Left kidney (tissue), 2 donors: ENCODE measurements around the gene MAD1L1. TPM values are rescaled to one million over a fixed set of nuclear protein-coding genes. Genes with fewer than 3 reads are reported as not detected.
"Not testable (repeated sequence)": the region's sequence is repeated elsewhere in the genome, so short reads cannot be mapped to it uniquely, and the experiment has no call there.

Source experiments
- DNase-seq: peaks from one replicate; pipeline ENCODE4 v3.0.0-alpha.2; 2013
- polyA plus RNA-seq: library from polyadenylated mRNA; unstranded; fragments of 120-200 nt; gene quantifications from one replicate; pipeline ENCODE4 v1.2.1, GENCODE V29; 2013; ENCODE audit not compliant: insufficient read length

MAD1L1 gene
- polyA plus RNA-seq, 1 donor, result 21.8 TPM

DNA sequence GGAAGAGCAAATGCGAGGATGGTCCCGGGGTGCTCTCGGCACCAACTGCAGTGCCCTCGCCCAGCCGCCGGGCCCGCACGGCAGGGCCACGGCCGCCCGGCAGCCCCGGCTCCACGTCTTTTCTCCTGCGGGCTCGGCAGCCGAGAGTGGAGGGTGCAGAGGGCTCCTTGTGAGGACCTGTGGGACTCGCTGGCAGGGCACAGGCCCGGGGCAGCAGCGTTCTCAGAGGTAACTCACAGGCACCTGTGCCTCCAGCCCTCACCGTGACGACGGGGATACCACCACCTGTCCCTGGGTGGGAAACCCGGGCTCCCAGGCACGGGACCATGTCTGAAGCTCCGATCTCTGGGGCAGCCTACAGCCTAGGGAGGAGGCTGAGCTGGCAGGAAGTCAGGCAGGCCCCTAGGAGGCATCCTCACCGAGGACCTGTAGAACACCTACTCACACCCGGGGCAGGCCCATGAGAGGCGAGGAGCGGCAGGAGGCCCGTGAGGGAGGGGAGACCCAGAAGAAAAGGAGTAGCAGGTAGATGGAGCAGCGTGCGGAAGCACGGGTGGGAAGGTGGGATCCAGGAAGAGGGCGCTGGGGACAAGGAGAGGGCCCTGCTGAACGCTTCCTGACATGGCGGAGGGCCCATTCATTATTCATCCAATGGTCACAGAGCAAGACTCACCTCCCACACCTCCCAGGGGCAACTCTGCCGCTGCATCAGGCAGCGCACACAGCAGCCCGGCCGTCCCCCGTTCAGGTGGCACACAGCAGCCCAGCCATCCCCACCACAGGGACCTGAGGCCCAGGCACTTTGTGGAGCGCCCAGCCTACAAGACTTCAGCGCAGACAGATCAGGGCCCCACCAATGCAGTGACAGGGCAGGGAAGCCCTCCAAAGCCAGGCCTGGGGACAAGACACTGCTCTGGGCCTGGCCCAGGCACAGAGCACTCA is 244.9 kb downstream of the MAD1L1 start:
- no peak for DNase-seq

DNA sequence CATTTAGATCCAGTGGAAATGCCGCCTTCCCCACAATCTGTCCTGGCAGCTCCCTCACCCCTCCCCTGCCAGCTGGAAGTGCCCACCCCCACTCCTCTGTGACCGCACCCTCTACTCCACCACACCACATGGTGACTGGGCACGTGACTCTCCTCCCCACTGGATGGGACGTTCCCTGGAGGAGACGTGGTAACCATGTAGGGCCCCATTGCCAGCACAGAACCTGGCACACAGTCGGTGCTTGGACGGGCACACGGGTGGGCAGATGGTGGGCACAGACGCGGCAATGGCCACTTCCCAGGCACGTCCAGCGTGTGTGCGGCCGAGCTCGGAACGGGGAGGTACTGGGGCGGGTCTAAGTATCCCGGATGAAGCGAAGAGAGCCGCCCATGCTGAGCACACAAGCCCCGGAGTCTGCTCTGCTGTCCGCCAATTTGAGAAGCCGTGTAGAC is 245.6 kb downstream of the MAD1L1 start:
- no peak for DNase-seq

DNA sequence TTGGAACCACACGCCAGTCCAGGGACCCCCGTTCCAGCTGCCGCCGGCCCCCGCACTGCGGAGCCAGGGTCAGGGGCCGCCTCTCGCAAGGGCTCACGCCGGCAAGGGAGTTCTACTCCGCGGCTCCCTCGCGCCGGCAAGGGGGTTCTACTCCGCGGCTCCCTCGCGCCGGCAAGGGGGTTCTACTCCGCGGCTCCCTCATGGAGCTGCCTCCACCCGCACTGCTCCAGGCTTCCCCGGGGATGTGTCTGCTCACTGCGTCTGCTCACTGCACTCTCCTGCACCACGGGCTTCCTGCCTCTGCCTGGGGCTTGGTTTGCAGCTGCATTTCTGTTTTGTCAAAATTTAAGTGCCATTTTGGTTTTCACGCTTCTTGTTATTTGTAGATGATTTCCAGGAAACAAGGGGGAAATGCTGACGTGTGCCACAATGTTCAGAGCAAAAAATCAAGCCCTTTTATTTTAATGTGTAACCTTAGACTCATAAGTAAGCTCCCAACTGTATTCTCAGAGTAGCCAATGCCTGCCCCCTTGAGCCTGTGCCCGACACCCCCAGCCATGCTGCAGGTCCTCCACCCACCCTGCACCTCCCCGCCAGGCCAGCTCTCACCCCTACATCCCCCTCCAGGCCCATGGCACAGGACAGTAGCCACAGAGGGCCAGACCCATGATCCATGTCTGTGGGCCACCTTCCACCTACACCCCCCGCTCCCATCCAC is 246.2 kb downstream of the MAD1L1 start:
- DNase-seq, result no peak

DNA sequence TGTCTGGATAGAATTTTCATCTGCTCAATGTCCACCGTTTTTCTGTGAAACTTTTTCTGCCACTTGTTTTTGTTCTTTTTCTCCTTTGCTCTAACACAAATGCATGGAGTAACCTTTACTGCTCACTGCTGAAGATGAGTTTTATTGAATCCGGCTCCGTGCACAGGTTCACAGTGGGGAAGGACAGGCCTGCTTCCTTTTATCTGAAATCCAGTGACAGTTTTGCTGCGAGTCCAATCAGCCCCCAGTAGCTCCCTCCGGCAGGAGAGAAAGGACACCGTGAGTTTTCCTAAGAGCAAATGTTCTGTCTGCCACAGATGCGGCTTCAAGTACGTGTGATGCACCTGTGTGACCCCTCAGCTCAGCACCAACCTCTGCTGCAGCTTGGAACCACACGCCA is 246.8 kb downstream of the MAD1L1 start:
- DNase-seq, result no peak

DNA sequence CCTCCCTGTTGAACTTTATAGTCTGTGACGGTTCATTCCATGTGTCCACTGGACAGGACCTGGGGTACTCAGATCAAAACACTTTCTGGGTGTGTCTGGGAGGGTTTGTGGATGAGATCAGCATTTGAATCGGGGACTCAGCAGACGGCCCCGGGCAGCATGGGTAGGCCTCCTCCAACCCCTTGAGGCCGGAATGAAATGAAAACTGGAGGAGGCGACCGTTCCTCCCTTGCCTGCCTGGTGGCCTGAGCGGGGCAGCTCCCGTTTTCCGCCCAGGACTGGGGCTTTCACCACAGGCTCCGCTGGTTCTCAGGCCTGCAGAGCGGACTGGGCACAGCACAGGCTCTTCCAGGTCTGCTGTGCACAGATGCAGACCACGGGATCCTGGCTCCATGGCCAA is 247.7 kb downstream of the MAD1L1 start:
- DNase-seq, result no peak

DNA sequence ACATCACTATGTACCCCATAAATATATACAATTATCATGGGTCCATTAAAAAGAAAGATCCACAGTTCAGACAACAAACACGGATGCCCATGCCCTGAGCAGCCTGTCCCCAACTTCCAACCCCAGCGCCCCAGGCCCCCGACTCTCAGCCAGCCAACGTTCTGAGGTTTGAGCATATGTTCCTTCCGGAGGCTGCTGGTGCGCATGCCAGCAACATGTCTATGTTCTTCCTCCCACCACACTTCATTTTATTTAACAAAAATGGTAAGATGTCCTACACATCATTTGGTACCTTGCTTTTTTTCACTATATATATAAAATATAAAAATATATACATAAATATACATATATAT is 250.9 kb downstream of the MAD1L1 start:
- no peak for DNase-seq

DNA sequence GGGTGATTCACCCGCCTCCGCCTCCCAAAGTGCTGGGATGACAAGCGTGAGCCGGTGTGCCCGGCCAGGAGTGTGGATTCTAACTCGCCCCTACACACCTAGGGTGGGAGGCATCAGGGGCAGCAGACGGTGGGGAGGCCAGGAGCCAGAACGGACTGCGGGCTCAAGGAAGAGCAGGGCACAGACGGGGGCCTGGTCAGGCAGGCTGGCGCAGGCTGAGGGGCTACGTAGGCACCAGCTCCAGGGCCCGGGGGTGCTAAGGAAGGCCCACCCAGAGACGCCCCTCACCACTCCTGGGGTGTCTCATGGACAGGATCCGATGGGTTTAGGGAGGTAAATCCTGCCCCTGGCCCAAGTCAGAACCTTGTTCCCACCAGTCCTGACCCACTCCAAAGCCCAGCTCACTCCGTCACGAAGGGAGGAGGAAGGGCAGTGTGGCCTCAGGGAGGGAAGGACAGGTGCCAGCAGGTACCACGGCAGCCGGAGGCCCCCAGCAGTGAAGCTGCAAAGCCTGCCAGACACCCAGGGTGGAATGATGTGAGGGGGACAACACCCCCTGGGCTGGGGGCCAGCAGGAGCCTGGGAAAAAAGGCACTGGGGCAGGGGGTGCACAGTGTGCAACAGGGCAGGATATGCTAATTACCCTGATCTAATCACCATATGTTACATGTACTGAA is 251.4 kb downstream of the MAD1L1 start:
- DNase-seq, result no peak

DNA sequence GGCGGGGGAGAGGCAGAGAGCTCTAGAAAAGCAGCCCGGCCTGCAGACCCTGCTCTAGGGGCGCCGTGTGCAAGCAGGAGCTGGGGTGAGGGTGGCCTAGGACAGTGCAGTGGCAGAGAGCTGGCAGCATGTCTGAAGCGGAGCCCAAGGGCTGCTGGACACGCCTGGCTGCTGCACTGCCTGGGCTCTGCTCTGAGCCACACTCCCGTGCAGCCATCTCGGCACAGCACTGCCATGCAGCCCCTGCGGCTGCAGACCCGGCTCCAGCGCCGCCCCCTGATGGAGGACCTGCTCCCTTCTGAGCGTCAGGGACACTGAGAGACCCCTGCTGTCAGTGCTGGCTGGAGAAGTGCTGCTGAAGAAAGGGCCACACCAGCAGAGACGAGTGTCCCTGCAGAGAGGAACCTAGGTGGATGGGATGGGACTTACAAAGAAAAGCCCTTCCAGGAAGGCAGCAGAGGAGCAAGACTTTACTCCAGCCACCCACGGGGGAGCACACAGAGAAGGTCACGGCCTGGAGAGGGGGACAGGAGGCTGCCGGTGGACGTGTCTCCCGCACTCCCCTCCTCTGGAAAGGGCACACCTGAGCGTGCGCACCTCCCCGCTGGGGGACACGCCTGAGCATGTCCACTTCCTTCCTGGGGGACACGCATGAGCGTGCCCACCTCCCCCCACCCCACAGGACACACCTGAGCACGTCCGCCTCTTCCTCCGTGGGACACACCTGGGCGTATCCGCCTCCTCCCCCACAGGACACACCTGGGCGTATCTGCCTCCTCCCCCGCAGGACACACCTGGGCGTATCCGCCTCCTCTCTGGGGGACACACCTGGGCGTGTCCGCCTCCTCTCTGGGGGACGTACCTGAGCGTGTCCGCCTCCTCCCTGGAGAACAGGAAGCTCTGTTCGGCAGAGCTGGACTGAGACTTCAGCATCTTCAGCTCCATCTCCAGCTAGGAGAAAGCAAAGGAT is 252.9 kb downstream of the MAD1L1 start:
- no peak for DNase-seq

DNA sequence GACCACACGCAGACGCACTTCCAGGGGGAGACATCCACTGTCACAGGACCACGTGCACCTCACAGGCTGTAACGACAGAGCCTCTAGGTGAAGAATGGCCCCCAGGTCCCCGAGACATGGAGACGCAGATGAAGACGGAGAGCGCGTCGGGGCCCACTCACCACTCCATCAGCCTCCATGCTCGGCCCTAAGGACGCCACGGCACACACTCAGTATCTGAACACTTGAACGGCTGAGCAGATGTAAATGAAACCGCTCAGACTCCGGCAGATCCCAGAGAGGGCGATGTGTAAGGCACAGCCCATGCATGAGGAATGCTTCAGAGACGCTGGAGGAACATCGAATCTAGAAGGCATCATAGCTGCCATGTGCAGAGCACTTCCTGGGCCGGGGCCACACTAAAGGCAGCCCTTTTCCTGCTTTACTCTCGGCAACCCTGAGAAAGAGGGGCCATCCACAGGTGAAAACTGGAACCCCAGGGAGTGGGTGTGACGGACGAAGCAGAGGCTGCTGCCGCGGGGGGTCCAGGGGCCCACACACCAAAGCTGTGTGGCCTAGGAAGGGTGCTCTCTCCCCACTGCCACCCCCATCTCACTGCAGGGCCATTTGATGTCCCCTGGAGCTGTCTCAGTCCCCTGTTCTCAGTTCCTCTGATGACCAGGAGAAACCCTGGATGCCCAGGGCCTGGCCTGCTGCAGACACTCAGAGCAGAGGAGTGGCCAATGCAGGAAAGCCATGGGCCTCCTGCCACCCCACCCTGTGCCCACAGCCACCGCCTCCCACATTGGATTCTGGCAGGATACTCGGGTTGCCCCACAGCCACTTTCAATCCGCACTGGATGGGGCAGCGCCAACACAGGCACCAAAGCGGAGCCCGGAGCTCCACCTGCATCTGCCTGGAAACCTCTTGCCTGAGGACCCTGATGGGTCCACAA is 253.8 kb downstream of the MAD1L1 start:
- no peak for DNase-seq

DNA sequence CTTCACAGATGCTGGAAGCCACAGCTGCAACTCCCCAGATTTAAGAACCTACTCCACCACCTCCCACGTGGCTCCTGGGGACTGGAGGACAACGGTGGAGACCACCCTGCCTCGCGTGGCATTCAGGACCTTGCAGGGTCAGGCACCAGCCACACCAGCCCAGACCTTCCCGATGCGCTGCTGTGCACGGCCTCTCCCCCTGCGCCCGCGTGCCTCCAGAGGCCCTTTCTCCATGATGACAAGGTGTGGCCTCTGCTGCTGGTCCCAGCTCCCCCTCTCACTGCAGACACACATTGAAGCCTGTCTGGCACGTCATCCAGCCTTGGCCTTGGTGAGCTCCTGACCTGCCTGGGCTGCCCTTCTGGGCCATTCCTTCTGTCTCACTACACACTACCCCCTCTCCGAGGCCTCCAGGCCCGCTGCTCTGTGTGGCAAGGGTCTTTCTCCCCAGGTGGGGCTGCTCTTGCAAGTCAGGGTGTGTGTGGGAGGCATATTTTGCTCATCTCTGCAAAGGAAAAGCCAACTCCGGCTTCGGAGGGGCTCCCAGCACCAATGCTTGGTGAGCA is 254.8 kb downstream of the MAD1L1 start:
- DNase-seq, result no peak

DNA sequence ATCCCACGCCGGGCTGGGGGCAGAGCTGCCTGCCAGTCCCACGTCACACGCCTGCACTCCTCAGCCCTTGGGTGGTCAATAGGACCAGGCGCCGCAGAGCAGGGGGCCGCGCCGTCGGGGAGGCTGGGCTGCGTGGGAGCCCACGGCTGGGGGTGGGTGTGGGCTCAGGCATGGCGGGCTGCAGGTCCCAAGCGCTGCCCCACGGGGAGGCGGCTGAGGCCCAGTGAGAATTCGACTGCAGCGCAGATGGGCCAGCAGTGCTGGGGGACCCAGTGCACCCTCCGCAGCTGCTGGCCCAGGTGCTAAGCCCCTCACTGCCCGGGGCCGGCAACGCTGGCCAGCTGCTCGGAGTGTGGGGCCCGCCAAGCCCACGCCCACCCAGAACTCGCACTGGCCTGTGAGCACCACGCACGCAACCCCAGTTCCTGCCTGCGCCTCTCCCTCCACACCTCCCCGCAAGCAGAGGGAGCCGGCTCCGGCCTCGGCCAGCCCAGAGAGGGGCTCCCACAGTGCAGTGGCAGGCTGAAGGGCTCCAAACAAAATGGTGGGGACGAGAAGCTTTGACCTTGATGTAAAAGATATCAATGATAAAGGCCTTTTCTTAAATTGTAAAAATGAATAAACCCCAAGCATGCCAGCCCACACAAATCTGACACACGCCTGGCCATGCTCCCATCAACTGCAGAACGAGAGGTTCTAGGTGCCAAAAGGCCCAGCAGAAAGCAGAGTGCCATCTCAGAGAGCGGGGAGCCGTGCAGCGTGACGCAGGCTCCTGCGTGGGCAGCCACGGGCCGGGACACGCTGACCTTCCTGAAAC is 255.5 kb downstream of the MAD1L1 start:
- no peak for DNase-seq

DNA sequence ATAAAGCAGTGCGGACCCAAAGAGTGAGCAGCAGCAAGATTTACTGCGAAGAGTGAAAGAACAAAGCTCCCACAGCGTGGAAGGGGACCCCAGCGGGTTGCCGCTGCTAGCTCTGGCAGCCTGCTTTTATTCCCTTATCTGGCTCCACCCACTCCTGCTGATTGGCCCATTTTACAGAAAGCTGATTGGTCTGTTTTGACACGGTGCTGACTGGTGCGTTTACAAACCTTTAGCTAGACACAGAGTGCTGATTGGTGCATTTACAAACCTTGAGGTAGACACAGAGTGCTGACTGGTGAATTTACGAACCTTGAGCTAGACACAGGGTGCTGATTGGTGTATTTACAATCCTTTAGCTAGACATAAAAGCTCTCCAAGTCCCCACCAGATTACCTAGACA is 256.2 kb downstream of the MAD1L1 start:
- DNase-seq, result not testable (repeated sequence)

DNA sequence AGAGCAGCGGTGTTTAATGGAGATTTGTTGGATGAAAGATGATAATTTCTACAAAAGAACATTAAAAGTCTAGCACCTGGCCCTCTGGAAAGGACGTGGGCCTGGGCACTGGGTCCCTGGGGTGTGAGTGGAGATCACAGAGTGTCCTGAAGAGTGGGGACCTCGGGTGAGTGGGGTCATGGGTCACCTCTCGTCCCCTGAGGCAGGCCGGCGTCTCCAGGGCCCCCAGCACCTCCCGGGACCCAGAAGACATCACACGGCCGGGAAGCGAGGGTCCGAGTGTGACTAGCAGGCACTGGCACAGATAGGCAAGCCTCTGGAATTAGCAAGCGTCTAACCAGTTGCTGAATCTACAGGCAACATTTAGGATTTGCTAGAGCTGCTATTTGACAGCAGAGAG is 257.2 kb downstream of the MAD1L1 start:
- DNase-seq, result no peak

DNA sequence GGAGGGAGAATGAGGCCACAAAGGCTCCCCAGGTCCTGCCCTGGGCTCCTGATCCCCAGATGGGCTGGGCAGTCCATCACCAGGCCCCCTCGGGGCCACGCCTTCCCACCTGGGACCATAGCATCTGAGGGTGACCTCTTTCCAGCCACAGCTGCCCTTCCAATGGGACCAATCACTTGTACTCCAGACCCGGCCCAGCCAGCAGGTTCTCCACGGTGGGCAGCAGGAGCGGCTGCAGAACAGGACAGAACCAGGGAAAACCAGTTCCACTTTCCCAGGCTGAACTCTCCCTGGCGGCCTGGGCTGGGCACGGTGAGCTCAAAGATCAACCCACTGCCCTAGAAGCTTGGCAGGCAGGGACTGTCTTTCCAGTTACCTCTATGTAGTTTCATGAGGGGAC is 257.6 kb downstream of the MAD1L1 start:
- no peak for DNase-seq

DNA sequence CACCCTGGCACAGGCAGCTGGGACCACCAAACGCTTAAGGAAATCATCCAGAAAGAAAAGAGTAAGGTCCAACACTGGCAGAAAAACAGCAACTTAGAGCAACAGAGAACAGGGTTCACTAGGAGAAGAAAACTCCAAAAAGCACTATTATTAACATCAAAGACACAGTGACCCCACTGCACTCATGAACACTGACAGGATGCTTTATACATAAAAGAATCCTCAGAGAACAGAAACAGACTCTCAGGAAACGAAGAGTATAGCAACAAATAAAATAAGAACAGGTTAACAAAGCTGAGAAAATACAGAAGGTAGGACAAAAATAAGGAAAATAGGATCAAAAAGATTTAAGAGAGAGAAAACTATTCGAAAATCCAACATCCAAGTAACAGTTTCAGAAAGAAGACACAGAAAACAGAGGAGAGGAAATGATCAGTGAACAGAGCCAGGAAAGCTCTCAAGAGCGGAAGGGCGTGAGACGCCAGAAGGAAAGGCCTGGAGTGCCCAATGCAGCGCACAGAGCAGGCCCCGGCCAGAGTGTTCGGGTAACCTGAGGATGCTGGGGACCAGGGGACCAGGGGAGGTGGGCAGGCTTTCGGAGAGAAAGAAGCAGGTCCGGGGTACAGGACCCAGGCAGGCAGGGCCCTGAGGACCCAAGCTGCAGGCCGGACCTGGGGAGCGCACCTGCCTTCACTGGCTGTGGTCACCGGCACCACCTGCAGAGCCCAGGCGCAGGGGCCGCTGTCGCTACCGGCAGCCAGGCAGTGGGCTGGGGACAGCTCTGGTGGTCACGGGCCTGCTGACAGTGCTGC is 258.2 kb downstream of the MAD1L1 start:
- no peak for DNase-seq

DNA sequence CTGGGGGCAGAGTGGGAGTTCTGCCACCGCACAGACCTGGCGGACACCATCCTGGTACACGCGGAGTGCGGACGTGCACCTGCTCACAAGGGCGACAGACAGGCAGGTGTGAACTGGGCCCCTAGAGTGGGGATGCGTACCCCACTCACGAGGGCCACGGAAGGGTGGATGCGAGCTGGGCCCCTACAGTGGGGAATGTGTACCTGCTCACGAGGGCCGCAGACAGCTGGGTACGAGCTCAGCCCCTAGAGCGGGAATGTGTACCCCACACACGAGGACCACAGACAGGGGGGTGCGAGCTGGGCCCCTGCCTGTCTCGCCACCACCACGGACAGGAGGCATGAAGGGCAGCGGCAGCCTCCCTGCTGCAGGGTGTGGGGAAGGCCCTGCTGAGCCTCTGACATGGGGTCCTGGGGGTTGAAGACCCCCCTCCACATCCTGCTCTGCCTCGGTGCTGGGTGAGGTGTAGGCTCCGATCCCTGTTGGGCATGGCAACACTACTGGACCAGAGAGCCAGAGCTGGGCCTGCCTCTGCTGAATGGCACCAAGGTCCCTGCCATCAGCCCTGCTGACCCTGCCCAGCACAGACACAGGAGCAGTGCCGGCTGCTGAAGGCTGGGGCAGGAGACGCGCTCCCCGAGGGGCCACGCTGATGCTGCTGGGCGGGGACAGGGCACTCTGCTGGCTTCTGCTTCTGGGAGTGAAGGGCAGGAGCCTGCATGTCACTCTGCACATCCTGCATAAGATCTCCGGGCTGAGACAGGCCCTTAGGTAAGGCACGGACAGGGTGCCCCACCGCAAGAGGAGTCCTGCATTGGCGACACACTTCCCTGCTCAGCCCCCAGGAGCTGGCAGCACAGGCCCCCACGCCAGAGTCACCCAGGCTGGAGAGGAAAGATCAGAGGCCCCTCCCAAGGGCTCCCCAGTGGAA is 259.2 kb downstream of the MAD1L1 start:
- DNase-seq, result no peak

DNA sequence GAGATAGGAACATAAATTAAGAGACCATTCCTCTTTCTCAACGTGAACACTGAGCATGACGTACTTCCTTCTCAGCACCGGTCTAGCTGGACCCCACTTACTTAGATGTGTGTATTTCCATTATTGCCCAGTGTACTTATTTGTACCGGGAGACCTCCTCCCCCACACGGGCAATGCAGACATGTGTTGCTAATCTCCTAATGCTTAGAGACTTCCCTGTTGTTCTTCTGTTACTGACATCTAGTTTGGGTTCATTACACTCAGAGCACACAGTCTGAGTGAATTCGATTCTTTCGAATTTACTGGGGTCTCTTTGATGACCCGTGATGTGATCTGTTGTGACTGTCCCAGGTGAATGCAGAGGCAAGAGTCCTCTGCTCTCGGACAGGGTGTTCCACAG is 260.0 kb downstream of the MAD1L1 start:
- DNase-seq, result no peak
